ENCODE measurements around the gene SEC24C.
"Not testable (repeated sequence)": the region's sequence is repeated elsewhere in the genome, so short reads cannot be mapped to it uniquely, and the experiment has no call there.

The SEC24C gene

DNA sequence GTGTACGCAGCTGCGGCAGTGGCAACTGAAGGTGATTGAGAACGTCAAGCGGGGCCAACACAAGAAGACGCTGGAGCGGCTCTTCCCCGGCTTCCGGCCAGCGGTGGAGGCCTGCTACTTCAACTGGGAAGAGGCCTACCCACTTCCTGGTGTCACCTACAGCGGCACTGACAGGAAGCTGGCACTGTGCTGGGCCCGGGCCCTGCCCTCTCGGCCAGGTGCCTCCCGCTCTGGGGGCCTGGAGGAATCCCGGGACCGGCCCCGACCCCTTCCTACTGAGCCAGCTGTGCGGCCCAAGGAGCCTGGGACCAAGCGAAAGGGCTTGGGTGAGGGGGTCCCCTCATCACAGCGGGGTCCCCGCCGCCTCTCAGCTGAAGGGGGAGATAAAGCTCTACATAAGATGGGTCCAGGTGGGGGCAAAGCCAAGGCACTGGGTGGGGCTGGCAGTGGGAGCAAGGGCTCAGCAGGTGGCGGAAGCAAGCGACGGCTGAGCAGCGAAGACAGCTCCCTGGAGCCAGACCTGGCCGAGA, 47.8 kb downstream of the SEC24C start:
- DNase-seq (ENCODE audit: low read depth in 2 of 2) = no peak

DNA sequence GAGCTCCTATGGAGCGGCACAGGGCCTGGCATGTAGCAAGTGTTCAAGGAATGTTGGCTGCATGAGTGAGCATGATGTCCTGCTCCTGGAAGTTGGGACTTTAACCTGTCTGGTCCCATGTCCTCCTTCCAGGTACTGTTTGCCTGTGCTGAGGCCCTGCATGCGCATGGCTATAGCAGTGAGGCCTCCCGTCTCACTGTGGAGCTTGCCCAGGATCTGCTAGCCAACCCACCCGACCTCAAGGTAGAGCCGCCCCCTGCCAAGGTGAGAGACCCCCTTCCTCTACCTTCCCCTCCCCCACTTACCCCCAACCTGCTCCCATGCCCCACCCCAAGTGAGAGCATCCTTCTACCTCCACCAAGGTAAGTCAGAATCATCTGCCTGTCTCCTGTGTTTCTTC, 49.3 kb downstream of the SEC24C start:
- DNase-seq (ENCODE audit: low read depth in 2 of 2) = no peak

DNA sequence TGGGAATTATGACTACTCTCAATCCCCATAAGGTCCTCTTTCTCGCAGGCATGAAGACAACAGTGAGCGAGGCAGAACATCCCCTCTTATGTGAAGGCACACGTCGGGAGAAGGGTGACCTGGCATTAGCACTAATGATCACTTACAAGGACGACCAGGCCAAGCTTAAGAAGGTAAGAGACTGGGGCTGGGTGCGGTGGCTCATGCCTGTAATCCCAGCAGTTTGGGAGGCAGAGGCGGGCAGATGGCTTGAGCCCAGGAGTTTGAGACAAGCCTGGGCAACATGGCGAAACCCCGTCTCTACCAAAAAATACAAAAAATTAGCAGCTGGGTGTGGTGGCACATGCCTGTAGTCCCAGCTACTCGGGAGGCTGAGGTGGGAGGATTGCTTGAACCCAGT, 51.3 kb downstream of the SEC24C start:
- DNase-seq (ENCODE audit: low read depth in 2 of 2) = not testable (repeated sequence)

DNA sequence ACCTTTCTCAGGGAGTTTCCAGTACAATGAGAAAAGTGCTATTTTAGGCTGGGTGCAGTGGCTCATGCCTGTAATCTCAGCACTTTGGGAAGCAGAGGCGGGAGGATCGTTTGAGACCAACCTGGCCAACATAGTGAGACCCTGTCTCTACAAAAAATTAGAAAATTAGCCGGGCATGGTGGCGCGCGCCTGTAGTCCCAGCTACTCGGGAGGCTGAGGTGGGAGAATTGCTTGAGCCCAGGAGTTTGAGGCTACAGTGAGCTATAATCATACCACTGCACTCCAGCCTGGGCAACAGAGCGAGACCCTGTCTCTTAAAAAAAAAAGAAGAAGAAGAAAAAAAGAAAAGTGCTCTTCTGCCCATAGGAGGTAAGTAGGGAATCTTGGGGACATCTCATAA, 51.9 kb downstream of the SEC24C start:
- DNase-seq (ENCODE audit: low read depth in 2 of 2) = not testable (repeated sequence)

DNA sequence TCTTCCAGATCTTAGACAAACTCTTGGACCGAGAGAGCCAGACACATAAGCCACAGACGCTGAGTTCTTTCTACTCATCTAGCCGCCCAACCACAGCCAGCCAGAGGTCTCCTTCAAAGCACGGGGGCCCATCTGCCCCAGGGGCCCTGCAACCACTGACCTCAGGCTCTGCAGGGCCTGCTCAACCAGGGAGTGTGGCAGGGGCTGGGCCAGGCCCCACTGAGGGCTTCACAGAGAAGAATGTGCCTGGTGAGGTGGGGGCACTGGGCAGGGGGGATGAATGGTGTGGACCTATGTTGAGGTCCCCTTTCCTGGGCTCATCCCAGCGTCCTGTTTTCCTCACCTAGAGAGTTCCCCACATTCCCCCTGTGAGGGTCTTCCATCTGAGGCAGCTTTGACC, 52.6 kb downstream of the SEC24C start:
- DNase-seq (ENCODE audit: low read depth in 2 of 2) = no peak

DNA sequence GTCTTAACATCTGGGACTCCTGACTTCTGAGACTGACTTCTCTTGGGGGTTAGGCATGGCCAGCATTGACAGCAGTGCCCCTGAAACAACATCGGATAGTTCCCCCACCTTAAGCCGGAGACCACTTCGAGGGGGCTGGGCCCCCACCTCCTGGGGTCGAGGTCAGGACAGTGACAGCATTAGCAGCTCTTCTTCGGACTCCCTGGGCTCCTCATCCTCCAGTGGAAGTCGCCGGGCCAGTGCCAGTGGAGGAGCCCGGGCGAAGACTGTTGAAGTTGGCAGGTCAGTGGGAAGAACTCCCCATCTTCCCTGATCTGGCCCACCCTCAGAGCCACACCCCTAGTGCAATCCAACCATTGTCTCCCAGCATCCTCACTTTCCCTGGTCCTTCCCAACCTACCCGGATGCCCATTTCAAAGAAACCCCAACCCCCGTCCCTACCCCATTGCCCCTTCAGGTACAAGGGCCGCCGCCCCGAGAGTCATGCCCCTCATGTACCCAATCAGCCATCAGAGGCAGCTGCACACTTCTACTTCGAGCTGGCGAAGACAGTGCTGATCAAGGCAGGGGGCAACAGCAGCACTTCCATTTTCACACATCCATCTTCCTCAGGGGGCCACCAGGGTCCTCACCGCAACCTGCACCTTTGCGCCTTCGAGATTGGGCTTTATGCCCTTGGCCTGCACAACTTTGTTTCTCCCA, 53.3 kb downstream of the SEC24C start:
- DNase-seq (ENCODE audit: low read depth in 2 of 2) = no peak

DNA sequence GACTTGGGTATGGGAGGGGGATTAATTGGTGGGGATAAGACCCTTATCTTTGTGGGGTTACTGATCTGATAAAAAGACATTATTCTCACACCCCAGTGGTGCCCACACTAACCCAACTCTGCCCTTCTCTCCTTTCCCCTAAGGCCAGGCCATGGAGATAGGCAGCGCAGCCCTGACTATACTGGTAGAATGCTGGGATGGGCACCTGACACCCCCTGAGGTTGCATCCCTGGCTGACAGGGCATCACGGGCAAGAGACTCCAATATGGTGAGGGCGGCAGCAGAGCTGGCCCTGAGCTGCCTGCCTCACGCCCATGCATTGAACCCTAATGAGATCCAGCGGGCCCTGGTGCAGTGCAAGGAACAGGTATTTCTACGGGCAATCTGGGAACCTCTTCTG, 53.9 kb downstream of the SEC24C start:
- DNase-seq (ENCODE audit: low read depth in 2 of 2) = no peak

DNA sequence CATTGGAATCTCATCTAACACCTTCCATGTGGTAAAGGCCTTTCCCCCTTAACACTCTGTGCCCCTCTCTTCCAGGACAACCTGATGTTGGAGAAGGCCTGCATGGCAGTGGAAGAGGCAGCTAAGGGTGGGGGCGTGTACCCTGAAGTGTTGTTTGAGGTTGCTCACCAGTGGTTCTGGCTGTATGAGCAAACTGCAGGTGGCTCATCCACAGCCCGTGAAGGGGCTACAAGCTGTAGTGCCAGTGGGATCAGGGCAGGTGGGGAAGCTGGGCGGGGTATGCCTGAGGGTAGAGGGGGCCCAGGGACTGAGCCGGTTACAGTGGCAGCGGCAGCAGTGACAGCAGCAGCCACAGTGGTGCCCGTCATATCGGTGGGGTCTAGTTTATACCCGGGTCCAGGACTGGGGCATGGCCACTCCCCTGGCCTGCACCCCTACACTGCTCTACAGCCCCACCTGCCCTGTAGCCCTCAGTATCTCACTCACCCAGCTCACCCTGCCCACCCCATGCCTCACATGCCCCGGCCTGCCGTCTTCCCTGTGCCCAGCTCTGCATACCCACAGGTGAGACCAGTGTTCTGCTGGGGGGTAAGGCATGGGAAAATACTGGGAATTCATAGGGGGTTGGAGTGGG, 54.9 kb downstream of the SEC24C start:
- DNase-seq (ENCODE audit: low read depth in 2 of 2) = no peak

DNA sequence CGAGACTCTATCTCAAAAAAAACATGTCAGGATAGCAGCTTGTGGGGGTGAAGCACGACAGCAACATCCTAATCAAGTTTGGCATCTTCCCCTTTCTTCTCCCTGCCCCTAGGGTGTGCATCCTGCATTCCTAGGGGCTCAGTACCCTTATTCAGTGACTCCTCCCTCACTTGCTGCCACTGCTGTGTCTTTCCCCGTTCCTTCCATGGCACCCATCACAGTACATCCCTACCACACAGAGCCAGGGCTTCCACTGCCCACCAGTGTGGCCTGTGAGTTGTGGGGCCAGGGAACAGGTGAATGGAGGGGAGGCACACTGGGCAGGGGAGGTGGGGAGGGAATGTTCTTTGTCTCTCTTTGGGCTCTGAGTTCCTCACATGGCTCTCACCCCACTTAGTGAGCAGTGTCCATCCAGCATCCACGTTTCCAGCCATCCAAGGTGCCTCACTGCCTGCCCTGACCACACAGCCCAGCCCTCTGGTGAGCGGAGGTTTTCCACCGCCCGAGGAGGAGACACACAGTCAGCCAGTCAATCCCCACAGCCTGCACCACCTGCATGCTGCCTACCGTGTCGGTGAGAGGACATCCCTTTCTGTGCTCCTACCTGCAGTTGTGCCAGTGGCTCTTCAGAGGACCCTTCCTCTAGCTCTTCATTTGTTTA, 55.9 kb downstream of the SEC24C start:
- DNase-seq (ENCODE audit: low read depth in 2 of 2) = no peak

DNA sequence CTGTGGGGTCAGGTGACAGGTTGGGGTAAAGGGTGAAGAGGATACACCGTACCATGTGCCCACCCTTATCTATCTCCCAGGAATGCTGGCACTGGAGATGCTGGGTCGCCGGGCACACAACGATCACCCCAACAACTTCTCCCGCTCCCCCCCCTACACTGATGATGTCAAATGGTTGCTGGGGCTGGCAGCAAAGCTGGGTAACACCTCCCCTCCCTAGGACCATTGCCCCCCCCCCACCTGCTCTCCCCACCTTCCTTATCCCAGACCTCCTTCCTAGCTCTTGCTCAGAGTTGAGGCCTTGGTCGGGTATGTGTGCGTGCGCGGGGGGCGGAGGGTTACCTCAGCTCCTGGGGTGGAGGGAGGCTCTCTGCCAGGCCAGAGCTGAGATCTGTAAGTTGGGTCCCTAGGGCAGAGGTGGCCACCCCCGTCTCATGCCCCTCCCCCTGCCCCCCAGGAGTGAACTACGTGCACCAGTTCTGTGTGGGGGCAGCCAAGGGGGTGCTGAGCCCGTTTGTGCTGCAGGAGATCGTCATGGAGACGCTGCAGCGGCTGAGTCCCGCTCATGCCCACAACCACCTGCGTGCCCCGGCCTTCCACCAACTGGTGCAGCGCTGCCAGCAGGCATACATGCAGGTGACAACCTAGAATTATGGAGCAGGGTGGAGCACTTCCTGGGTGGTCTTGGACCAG, 56.5 kb downstream of the SEC24C start:
- DNase-seq (ENCODE audit: low read depth in 2 of 2) = no peak

DNA sequence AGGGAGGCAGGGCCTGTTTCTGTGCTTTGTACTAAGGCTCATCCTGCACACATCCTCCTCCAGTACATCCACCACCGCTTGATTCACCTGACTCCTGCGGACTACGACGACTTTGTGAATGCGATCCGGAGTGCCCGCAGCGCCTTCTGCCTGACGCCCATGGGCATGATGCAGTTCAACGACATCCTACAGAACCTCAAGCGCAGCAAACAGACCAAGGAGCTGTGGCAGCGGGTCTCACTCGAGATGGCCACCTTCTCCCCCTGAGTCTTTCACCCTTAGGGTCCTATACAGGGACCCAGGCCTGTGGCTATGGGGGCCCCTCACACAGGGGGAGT, 57.0 kb downstream of the SEC24C start:
- no peak for DNase-seq (ENCODE audit: low read depth in 2 of 2)

DNA sequence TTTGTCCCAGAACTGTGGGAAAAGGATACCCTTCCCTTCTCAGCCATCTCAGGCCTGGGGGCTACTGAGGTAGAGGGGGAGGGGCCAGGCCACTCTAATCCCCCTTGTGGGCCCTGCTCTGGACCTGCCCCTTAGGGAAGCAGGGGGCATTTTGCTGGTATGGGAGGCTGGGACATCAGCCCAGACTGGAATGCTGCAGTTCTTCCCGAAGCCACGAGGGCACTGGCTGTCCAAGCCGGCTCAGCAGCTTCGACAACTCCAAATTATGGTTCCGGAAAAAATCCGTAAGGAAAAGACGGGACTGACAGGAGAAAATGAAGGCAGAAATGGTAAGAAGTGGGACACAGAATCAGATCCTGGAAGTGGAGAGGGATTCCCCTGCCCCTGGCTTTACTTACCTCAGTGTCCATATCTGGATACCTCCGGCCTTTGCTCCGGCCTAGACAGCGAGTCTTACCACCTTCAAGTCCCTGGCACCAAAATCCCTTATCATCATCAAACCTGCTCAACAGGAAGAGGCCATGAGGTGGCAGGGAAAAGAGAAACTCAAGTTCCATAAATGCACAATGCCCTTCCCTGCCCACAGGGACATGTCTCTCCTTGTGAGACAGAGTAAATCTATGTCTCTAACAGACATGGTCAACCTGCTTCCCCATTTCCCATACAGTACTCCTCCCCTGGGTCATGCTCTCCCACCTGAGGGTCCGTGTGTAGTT, 58.3 kb downstream of the SEC24C start:
- no peak for DNase-seq (ENCODE audit: low read depth in 2 of 2)

DNA sequence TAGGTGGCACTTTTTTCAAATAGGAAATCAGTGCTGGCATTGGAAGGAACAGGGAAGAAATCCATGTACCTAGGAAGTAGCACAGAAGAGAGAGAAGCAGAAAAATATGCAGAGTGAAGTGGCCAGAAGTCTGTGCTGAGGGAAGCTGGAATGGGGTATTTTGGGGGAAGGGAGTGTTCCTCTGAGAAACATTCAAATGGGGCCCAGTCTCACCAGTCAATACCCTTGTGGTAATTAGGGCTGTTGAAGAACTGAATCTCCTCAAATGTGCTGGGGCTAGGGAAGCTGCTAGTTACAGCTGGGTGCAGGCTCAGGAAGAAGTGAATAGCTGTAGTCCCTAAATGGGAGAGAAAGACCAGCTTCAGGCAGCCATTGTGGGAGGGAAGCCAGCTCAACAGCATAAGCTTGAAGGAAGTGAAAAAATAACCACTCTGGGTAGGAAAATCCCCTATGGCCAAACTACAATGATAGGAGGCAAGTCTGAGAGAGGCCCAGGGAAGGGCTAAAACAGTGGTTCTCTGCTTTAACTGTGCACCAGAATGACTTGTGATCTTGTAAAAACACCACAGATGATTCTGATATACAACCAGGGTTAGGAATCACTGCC, 59.6 kb downstream of the SEC24C start:
- DNase-seq (ENCODE audit: low read depth in 2 of 2) = no peak

DNA sequence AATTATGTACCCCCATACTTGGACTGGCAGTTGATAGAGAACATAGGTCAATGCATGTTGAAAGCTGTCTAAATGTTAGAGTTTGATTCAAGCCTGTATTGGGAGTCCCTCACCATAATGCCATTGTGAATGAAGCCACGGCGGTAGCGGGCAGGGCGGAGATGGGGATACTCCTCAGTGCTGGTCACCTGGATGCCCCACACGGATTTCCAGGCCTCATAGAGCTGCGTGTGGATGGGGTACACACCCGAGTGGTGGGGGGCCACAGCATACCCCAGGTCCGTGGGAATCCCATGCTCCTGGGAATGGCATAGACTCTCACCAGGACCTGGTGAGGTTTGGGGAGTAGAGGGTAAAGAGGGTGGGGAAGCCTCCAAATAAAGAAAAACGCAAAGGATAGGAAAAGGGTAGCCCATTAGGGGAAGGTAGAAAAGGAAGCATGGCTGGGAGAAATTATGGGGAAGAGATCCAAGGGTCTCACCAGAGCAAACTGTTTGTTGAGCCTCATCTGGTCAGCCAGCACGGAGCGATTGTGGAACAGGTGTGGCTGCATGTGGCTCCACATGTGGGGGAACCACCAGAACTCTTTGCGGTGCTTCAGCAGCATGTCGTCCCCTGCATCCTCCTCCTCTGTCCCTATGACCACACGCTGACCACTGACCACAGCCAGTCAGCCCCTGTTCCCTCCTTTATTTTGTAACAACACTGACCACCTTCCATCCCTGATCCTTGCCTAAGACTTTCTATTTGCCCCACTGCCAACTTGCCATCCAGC, 62.2 kb downstream of the SEC24C start:
- DNase-seq (ENCODE audit: low read depth in 2 of 2) = no peak

DNA sequence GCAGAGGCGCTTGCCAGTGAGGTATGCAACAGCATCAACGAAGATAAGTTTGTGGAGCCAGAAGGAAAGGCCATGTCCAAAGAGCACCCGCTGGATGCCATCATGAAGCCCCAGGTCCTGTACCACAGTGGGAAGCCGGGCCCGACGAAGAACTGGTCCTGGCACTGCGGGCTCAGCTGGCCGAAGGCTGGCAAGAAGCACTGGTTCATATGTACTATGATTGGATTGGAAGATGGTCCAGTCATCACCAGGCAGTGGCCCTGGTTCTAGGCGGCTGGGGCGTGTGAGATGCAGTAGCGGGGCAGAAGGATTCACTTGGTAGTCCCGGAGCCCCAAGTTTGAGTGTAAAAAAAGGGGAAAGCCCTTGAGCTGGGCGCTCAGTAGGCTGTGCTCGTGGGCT, 63.3 kb downstream of the SEC24C start:
- DNase-seq (ENCODE audit: low read depth in 2 of 2) = no peak

DNA sequence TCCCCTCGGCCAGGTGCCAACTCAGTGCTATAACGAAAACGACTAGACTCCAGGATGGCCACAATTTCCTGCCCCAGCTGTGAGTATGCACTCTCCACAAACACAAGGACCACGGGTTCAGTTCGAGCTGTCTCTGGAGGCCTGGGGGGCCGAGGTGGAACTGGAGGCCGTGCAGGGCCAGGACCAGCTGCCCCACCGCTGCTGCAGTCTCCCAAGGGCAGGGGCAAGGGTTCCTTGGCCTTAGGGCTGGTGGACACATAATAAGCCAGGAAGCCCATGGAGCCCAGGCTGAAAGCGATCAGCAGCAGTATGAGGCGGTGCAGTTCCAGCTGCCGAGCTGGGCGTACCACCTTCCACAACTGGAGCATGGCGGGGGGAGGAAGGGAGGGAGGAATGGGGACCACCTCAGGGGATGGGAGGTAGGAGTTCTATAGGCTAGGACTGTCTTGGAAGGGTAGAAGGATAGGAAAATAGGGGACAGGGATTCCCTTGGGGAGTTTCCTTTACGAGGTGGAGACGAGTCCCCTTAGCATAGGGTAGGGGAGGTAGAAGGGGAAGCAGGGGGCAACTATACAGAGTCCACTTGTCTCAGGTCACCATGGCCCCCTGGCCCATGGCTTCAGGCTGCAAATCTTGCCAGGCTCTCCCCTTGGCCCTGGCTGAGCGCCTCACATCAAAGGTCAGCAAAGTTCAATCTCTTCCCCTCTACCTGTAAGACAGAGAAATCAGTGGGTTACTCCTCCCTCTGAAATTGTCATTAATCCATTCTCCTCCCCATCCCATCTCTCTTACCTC, 64.0 kb downstream of the SEC24C start:
- no peak for DNase-seq (ENCODE audit: low read depth in 2 of 2)

DNA sequence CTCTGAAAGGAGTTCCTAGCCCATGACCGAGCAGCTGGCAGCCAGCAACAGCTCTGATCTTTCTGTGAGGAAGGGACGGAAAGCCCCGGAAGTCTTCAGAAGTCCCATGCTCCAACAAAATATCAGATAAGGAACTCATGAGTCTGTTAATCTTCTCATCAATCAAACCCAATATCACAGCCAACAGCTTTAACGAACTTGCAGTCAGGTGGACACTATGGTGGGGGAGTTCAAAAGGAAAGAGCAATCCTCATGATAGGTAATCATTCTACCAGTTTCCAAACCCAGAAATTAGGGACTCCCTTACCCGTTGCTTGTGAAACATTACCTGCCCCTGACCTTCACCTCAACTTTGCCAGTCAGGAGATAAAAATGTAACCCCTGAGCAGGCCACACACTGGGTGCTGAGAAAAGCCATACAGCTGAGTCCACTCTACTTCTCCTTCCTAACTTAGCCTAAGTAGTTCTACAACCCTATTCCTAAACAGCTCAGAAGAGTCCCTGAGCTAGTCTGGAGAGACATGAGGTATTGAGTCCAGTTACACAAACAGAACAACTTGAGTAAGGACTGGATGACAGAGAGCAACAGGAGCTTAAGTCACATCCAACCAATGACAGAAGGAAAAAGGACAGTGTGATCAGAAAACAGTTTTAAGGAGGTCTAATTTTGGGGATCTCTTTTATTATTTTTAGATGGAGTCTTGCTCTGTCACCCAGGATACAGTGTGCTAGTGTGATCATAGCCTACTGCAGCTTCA, 65.1 kb downstream of the SEC24C start:
- DNase-seq (ENCODE audit: low read depth in 2 of 2) = no peak

DNA sequence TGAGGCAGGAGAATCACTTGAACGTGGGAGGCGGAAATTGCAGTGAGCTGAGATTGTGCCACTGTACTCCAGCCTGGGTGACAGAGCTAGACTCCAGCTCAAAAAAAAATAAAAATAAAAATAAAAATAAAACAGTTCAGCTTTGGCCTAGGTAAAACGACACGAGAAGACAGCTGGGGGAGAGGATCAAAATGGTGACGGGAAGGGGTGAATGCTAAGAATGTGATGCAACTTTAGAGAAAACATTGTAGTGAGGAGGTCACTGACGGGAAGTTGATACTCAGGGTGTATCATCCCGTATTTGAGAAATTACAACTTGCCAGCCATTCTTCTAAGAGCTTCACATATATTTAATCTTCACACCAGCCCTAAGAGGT, 66.2 kb downstream of the SEC24C start:
- no peak for DNase-seq (ENCODE audit: low read depth in 2 of 2)
